NOMO-1 treated with dmso at 0.1 percent for 144 hours (cell line): Measurements from ENCODE around the gene SLC52A3.
"Not testable (repeated sequence)": the region's sequence is repeated elsewhere in the genome, so short reads cannot be mapped to it uniquely, and the experiment has no call there.

Experiments
- DNase-seq: peaks from one replicate; lab custom pipeline; 2025; ENCODE audit not compliant: unreplicated experiment; lab: John Stamatoyannopoulos, UW

SLC52A3 gene

GRCh38 chr20:730005-730404, 38.3 kb downstream of the SLC52A3 start:
- no peak for DNase-seq

GRCh38 chr20:728256-728944, 39.9 kb downstream of the SLC52A3 start:
- DNase-seq: peak; percentile 1

GRCh38 chr20:726160-726559, 42.1 kb downstream of the SLC52A3 start:
- no peak for DNase-seq

- no peak for DNase-seq
Measured at GRCh38 chr20:725491-725890, 42.8 kb downstream of the SLC52A3 start.

GRCh38 chr20:724797-725196, 43.5 kb downstream of the SLC52A3 start:
- DNase-seq: not testable (repeated sequence)

- DNase-seq: no peak
Measured at GRCh38 chr20:723756-724155, 44.5 kb downstream of the SLC52A3 start.

GRCh38 chr20:722822-723644, 45.3 kb downstream of the SLC52A3 start:
- DNase-seq: no peak

GRCh38 chr20:721876-722275, 46.4 kb downstream of the SLC52A3 start:
- DNase-seq: no peak

GRCh38 chr20:719816-720215, 48.5 kb downstream of the SLC52A3 start:
- DNase-seq: no peak

GRCh38 chr20:719068-719467, 49.2 kb downstream of the SLC52A3 start:
- no peak for DNase-seq

- DNase-seq: no peak
Measured at GRCh38 chr20:717832-718231, 50.5 kb downstream of the SLC52A3 start.

- no peak for DNase-seq
Measured at GRCh38 chr20:717271-717670, 51.0 kb downstream of the SLC52A3 start.

- no peak for DNase-seq
Measured at GRCh38 chr20:714453-714852, 53.8 kb downstream of the SLC52A3 start.

- no peak for DNase-seq
Measured at GRCh38 chr20:711576-711975, 56.7 kb downstream of the SLC52A3 start.

GRCh38 chr20:710780-711450, 57.4 kb downstream of the SLC52A3 start:
- DNase-seq: no peak
